C4-2B (cell line): ENCODE data around the gene HACD4.

Experiments used
- H3K27ac ChIP-seq: fragments of 450-650 bp; 2 replicates; pipeline ENCODE4 v1.5.1; 2017
- ZFX ChIP-seq: fragments of 450-650 bp; IDR thresholded peaks from 2 replicates; pipeline ENCODE4 v1.6.1; 2017
- TF ChIP-seq, protein P1 (sequence below): fragments of 450-650 bp; conservative IDR thresholded peaks from 2 replicates; pipeline ENCODE4 v1.5.1; 2017; ENCODE audit warnings: mild to moderate bottlenecking

Gene HACD4

GRCh38 chr9:21031091-21031807 lies at the start of gene HACD4:
Gene HACD4, minus strand, starts transcription at chr9:21031640. Its CDS starts 50 bp downstream, at chr9:21031590.
- no peak within 1 kb of the TSS for H3K27ac ChIP-seq
- no peak for TF ChIP-seq ZFX
- TF ChIP-seq, protein P1, sequence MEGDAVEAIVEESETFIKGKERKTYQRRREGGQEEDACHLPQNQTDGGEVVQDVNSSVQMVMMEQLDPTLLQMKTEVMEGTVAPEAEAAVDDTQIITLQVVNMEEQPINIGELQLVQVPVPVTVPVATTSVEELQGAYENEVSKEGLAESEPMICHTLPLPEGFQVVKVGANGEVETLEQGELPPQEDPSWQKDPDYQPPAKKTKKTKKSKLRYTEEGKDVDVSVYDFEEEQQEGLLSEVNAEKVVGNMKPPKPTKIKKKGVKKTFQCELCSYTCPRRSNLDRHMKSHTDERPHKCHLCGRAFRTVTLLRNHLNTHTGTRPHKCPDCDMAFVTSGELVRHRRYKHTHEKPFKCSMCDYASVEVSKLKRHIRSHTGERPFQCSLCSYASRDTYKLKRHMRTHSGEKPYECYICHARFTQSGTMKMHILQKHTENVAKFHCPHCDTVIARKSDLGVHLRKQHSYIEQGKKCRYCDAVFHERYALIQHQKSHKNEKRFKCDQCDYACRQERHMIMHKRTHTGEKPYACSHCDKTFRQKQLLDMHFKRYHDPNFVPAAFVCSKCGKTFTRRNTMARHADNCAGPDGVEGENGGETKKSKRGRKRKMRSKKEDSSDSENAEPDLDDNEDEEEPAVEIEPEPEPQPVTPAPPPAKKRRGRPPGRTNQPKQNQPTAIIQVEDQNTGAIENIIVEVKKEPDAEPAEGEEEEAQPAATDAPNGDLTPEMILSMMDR = no peak

- no peak overlapping the region for H3K27ac ChIP-seq
- TF ChIP-seq ZFX = no peak
- TF ChIP-seq, protein P1 = no peak
Observed at GRCh38 chr9:21080793-21081192, 49.4 kb upstream of the HACD4 start.

- TF ChIP-seq ZFX = no peak
- TF ChIP-seq, protein P1 = peak; percentile 22
- H3K27ac ChIP-seq = no peak overlapping the region
Observed at GRCh38 chr9:21078702-21079101, 47.3 kb upstream of the HACD4 start.

GRCh38 chr9:21077781-21078180 lies 46.3 kb upstream of the HACD4 start, which contains the start of gene IFNB1:
Gene IFNB1, minus strand, starts transcription at chr9:21077942. Its CDS starts 73 bp downstream, at chr9:21077869.
- H3K27ac ChIP-seq = no peak within 1 kb of the TSS
- TF ChIP-seq, protein P1 = no peak
- no peak for TF ChIP-seq ZFX

DNA sequence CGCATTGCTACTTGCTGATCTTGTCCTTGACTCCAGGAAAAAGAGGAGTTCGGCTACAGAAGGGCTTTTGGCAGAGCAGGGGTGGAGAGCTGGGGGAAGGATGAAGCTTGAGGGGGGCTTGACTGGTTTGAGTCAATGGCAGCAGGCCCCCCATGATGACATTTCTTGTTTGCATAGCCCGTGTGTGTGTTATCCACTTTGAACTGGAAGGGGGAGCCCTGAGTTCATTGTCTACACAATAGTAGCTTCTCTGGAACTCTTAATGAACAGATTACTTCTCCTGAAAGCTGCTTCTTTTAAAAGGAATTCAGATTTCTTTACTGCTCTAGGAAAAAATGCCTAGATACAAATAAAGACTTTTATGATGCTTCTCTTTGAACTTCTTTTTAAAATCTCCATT lies 44.0 kb upstream of the HACD4 start:
- TF ChIP-seq, protein P1 = no peak
- no peak for TF ChIP-seq ZFX
- no peak overlapping the region for H3K27ac ChIP-seq

- H3K27ac ChIP-seq = no peak overlapping the region
- no peak for TF ChIP-seq ZFX
- TF ChIP-seq, protein P1 = no peak
Observed at GRCh38 chr9:21070906-21071305, 39.5 kb upstream of the HACD4 start.

- TF ChIP-seq, protein P1 = peak; percentile 48
- no peak for TF ChIP-seq ZFX
- peak overlapping the region; percentile 50; the same call in 1 of the 2 replicates for H3K27ac ChIP-seq
Observed at GRCh38 chr9:21070171-21070571, 38.7 kb upstream of the HACD4 start.
